ENCODE measurements around the gene LIPC. TPM values are rescaled to one million over a fixed set of nuclear protein-coding genes. Genes with fewer than 3 reads are reported as not detected.

Gene LIPC
- polyA plus RNA-seq, 1 donor (not counting 4 experiments of a cell fraction or from before 2014, with no cell fraction given), result not detected

DNA sequence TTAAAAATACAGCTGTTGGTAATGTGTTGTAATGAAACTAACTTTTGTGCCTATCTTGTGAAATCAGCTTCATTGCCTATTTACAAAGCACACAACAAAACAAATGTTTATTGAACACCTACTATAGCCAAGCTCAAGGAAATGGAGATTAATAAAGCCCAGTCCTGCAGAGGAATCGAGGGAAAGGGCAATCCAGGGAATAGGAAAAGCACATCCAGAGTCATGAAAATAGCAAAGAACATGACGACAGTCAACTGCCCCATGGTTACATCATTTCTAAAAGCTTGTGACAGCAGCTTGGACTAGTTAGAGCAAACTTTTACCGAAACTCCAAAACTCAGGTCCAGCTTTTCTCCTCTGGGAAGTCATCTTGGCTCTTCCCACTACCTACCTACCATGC is 157.3 kb downstream of the LIPC start:
- Histone ChIP-seq H4K20me1 (ENCODE audit: control insufficient read depth, extremely low read depth, insufficient read depth, low read length) (no peaks in the 10 kb centered on the region), H3K9me1 (ENCODE audit: control insufficient read depth, extremely low read depth, insufficient read depth, low read length) (no peaks in the 10 kb centered on the region), H3K27ac (ENCODE audit: control insufficient read depth, insufficient read depth, low read length) (no peak overlapping the region), H3K36me3 (ENCODE audit: control insufficient read depth in 2 of 2, extremely low read depth in 1 of 2, insufficient read depth in 2 of 2, low read length in 2 of 2) (no peaks in the 10 kb centered on the region), H3K4me2 (ENCODE audit: control insufficient read depth, extremely low read depth, insufficient read depth, low read depth, low read length) (no peak overlapping the region), H3K9me3 (ENCODE audit: control insufficient read depth, low read depth, low read length) (no peaks in the 10 kb centered on the region), H3K9ac (ENCODE audit: control insufficient read depth, extremely low read depth, insufficient read depth, low read length) (no peak overlapping the region), H3K4me3 (ENCODE audit: control insufficient read depth in 2 of 3, extremely low read depth in 1 of 3, insufficient read depth in 2 of 3, low read depth in 1 of 3, low read length in 3 of 3) (no peak overlapping the region), H2AFZ (ENCODE audit: control insufficient read depth, low read length) (no peak overlapping the region), H3K4me1 (ENCODE audit: control insufficient read depth, extremely low read depth, insufficient read depth, low read length) (no peaks in the 10 kb centered on the region), H3K27me3 (ENCODE audit: control insufficient read depth, extremely low read depth, insufficient read depth, low read length) (no peaks in the 10 kb centered on the region), H3K79me2 (ENCODE audit: control insufficient read depth, insufficient read depth, low read length) (no peaks in the 10 kb centered on the region)
- TF ChIP-seq EZH2 (IDR thresholded peaks at IDR 0.05; ENCODE audit: low read length), result no peak
- TF ChIP-seq, protein P1, sequence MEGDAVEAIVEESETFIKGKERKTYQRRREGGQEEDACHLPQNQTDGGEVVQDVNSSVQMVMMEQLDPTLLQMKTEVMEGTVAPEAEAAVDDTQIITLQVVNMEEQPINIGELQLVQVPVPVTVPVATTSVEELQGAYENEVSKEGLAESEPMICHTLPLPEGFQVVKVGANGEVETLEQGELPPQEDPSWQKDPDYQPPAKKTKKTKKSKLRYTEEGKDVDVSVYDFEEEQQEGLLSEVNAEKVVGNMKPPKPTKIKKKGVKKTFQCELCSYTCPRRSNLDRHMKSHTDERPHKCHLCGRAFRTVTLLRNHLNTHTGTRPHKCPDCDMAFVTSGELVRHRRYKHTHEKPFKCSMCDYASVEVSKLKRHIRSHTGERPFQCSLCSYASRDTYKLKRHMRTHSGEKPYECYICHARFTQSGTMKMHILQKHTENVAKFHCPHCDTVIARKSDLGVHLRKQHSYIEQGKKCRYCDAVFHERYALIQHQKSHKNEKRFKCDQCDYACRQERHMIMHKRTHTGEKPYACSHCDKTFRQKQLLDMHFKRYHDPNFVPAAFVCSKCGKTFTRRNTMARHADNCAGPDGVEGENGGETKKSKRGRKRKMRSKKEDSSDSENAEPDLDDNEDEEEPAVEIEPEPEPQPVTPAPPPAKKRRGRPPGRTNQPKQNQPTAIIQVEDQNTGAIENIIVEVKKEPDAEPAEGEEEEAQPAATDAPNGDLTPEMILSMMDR (optimal IDR thresholded peaks at IDR 0.05 in 1 of 3, IDR thresholded peaks at IDR 0.05 in 1 of 3, conservative IDR thresholded peaks at IDR 0.05 in 1 of 3; ENCODE audit: extremely low read depth in 1 of 3, insufficient read depth in 2 of 3, low read length in 3 of 3), result no peak
- dilution Hi-C loops (cut with MboI; ENCODE audit: extremely low pct_ligation_motif_present, low sequenced_read_pairs), result no loop called here
- no peak for DNase-seq (ENCODE audit: low read depth, low spot score)
- peak; percentile 34 for FAIRE-seq

DNA sequence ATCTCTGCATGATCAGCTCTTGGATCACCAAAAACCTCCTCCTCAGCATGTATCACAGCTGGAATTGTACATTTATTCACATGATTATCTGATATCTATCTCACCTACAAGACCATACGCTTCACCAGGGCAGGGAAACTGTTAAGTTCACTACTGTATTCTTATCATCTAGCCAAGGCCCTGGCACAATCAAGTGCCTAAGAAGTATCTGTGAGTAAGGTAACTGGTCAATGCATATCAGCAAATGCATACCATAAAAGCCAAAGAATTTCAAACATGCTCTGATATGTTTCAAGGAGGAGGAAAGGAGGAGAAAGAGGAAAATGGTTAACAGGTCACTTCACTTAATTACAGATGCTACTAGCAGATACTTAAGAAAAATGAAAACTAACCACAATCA is 158.4 kb downstream of the LIPC start:
- Histone ChIP-seq H3K36me3 (ENCODE audit: control insufficient read depth in 2 of 2, extremely low read depth in 1 of 2, insufficient read depth in 2 of 2, low read length in 2 of 2) (no peaks in the 10 kb centered on the region), H4K20me1 (ENCODE audit: control insufficient read depth, extremely low read depth, insufficient read depth, low read length) (no peaks in the 10 kb centered on the region), H3K4me3 (ENCODE audit: control insufficient read depth in 2 of 3, extremely low read depth in 1 of 3, insufficient read depth in 2 of 3, low read depth in 1 of 3, low read length in 3 of 3) (no peak overlapping the region), H3K4me2 (ENCODE audit: control insufficient read depth, extremely low read depth, insufficient read depth, low read depth, low read length) (no peak overlapping the region), H3K9ac (ENCODE audit: control insufficient read depth, extremely low read depth, insufficient read depth, low read length) (no peak overlapping the region), H3K27ac (ENCODE audit: control insufficient read depth, insufficient read depth, low read length) (no peak overlapping the region), H2AFZ (ENCODE audit: control insufficient read depth, low read length) (no peak overlapping the region), H3K9me1 (ENCODE audit: control insufficient read depth, extremely low read depth, insufficient read depth, low read length) (no peaks in the 10 kb centered on the region), H3K9me3 (ENCODE audit: control insufficient read depth, low read depth, low read length) (no peaks in the 10 kb centered on the region), H3K4me1 (ENCODE audit: control insufficient read depth, extremely low read depth, insufficient read depth, low read length) (no peaks in the 10 kb centered on the region), H3K27me3 (ENCODE audit: control insufficient read depth, extremely low read depth, insufficient read depth, low read length) (no peaks in the 10 kb centered on the region), H3K79me2 (ENCODE audit: control insufficient read depth, insufficient read depth, low read length) (no peaks in the 10 kb centered on the region)
- DNase-seq (ENCODE audit: low read depth, low spot score) (no peak), FAIRE-seq (no peak)
- no peak for TF ChIP-seq EZH2 (IDR thresholded peaks at IDR 0.05; ENCODE audit: low read length)
- TF ChIP-seq, protein P1 (optimal IDR thresholded peaks at IDR 0.05 in 1 of 3, IDR thresholded peaks at IDR 0.05 in 1 of 3, conservative IDR thresholded peaks at IDR 0.05 in 1 of 3; ENCODE audit: extremely low read depth in 1 of 3, insufficient read depth in 2 of 3, low read length in 3 of 3), result no peak
- dilution Hi-C loops (cut with MboI; ENCODE audit: extremely low pct_ligation_motif_present, low sequenced_read_pairs), result no loop called here
